ENCODE data around the gene KRTAP16-1. TPM values are rescaled to one million over a fixed set of nuclear protein-coding genes. Genes with fewer than 3 reads are reported as not detected.

Gene KRTAP16-1
- total RNA-seq, 2 donors from 2014 or later = not detected

DNA sequence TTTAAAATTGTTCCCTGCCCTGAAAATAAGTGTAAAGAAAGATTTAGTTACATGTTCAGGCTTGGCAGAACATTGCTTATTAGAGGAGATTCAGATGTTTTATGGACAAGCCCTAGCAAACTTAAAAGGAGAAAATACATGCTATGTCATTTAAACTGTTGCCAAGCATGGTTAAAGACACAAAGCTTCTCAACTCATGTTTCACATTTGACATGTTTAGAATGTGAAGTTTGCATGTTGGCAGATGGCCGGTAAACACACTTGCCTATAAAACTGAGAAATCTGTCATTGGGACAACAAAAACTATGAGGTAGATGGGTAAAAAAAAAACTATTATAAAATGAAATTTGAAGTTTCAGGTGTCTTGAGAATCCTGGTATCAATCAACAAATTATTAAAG is 12.3 kb downstream of the KRTAP16-1 start:
- Histone ChIP-seq H3K36me3 (no peaks in the 10 kb centered on the region), H3K4me3 (no peak overlapping the region), H3K9ac (ENCODE audit: low read depth in 2 of 2, low read length in 2 of 2) (no peak overlapping the region), H3K4me1 (no peaks in the 10 kb centered on the region), H3K9me3 (no peaks in the 10 kb centered on the region), H3K27me3 (no peaks in the 10 kb centered on the region), H3K27ac (no peak overlapping the region)
- TF ChIP-seq, protein P1, sequence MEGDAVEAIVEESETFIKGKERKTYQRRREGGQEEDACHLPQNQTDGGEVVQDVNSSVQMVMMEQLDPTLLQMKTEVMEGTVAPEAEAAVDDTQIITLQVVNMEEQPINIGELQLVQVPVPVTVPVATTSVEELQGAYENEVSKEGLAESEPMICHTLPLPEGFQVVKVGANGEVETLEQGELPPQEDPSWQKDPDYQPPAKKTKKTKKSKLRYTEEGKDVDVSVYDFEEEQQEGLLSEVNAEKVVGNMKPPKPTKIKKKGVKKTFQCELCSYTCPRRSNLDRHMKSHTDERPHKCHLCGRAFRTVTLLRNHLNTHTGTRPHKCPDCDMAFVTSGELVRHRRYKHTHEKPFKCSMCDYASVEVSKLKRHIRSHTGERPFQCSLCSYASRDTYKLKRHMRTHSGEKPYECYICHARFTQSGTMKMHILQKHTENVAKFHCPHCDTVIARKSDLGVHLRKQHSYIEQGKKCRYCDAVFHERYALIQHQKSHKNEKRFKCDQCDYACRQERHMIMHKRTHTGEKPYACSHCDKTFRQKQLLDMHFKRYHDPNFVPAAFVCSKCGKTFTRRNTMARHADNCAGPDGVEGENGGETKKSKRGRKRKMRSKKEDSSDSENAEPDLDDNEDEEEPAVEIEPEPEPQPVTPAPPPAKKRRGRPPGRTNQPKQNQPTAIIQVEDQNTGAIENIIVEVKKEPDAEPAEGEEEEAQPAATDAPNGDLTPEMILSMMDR (IDR thresholded peaks at IDR 0.05) = no peak
- no peak for DNase-seq
- intact Hi-C loops (cut with DNase I) = no loop called here

DNA sequence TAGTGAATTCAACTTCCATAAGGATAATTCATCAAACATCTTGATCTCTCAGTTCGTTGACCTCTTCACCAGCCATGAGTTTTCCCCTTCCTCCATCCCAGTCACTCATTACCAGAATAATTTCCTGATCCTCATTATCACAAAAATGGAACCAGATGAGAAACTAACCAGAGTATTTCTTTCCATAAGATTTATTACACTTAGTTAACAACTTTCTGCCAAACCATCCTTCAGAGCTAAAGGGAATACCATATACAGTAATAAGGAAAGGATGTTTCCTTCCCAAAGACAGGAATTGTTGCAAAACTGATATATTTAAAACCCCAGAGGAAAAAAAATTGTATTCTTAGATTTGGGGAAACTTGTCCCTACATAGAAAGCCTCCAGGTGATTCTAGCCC is 15.1 kb downstream of the KRTAP16-1 start:
- Histone ChIP-seq H3K27ac (no peak overlapping the region), H3K36me3 (no peaks in the 10 kb centered on the region), H3K4me1 (no peaks in the 10 kb centered on the region), H3K9ac (ENCODE audit: low read depth in 2 of 2, low read length in 2 of 2) (no peak overlapping the region), H3K27me3 (no peaks in the 10 kb centered on the region), H3K9me3 (no peaks in the 10 kb centered on the region), H3K4me3 (no peak overlapping the region)
- intact Hi-C loops (cut with DNase I) = no loop called here
- TF ChIP-seq, protein P1 (IDR thresholded peaks at IDR 0.05) = no peak
- no peak for DNase-seq

DNA sequence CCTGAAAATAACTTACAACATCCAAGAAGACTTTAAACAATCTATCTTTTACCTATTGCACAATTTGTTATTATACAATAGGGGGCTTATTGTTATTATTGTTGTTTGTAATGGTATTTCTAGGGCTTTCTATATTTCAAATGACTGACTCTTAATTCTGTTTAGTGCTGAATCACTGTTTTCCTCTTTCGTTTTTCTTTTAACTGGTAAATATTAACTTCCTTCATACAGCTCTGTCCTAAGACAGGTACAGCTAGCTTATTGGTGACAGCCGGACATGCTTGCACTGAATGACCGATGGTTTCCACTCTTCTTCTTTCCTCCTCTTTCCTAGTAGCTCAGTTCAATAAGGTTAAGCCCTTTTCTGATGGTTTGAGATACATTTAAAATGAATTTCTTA is 22.1 kb downstream of the KRTAP16-1 start:
- intact Hi-C loops (cut with DNase I) = no loop called here

DNA sequence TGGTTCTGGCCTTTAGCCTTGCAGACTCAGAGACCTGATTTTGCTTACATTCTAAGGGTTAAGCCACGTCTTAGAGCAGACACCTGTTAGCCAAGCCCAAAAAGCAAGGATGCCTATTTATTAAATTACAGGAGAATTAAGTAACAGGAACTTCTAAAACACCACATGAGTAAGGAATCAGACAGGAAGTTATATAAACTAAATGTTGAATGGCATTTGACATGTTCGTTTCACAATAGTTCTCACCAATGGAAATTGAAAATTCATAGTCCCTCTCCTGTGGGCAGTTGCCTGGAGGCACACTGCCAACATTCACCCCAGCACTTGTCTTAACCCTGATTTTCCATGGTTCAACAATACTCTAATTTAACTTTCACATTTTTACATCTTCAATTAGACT is 24.6 kb downstream of the KRTAP16-1 start:
- TF ChIP-seq, protein P1 (IDR thresholded peaks at IDR 0.05) = no peak
- H3K27me3 ChIP-seq = no peaks in the 10 kb centered on the region

More for the DNA sequence above, 22.1 kb downstream of the KRTAP16-1 start:
- DNase-seq = no peak
- TF ChIP-seq, protein P1 (IDR thresholded peaks at IDR 0.05) = no peak
- no peak overlapping the region for H3K9ac ChIP-seq (ENCODE audit: low read depth in 2 of 2, low read length in 2 of 2)
- no peaks in the 10 kb centered on the region for H3K36me3 ChIP-seq
- no peaks in the 10 kb centered on the region for H3K4me1 ChIP-seq
- H3K27ac ChIP-seq = no peak overlapping the region
- H3K27me3 ChIP-seq = no peaks in the 10 kb centered on the region
- no peaks in the 10 kb centered on the region for H3K9me3 ChIP-seq
- no peak overlapping the region for H3K4me3 ChIP-seq

DNA sequence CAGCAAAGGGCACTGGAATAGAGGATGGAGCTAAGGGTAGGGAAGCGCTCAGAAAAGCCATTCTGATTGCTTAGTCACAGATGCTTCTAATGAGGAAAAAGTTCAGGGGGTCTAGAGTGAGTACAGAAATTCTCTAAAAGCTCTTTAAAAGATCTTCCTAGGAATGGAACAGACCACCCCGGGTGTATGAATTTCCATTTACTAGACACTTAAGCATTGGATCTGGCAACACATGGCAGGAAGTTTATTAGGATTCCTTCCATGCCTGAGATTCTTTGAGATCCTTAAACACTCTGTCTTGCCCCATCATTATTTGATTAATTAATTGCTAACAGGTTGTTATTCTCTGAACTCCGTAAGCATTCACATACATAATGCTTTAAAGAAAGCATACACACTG is 25.1 kb downstream of the KRTAP16-1 start:
- Histone ChIP-seq H3K4me3 (no peak overlapping the region), H3K36me3 (no peaks in the 10 kb centered on the region), H3K9me3 (no peaks in the 10 kb centered on the region), H3K4me1 (no peaks in the 10 kb centered on the region), H3K9ac (ENCODE audit: low read depth in 2 of 2, low read length in 2 of 2) (no peak overlapping the region), H3K27me3 (no peaks in the 10 kb centered on the region), H3K27ac (no peak overlapping the region)
- no peak for DNase-seq
- TF ChIP-seq, protein P1 (IDR thresholded peaks at IDR 0.05) = no peak
- intact Hi-C loops (cut with DNase I) = no loop called here

More for the DNA sequence above, 24.6 kb downstream of the KRTAP16-1 start:
- Histone ChIP-seq H3K9ac (ENCODE audit: low read depth in 2 of 2, low read length in 2 of 2) (no peak overlapping the region), H3K36me3 (no peaks in the 10 kb centered on the region), H3K9me3 (no peaks in the 10 kb centered on the region), H3K4me1 (no peaks in the 10 kb centered on the region), H3K4me3 (no peak overlapping the region), H3K27ac (no peak overlapping the region)
- DNase-seq = no peak
- intact Hi-C loops (cut with DNase I) = no loop called here

All from colonic mucosa (tissue), 4 donors.